Testis (tissue), 3 donors: Measurements from ENCODE around the gene RNF31. TPM values are rescaled to one million over a fixed set of nuclear protein-coding genes. Genes with fewer than 3 reads are reported as not detected.
"Not testable (repeated sequence)": the region's sequence is repeated elsewhere in the genome, so short reads cannot be mapped to it uniquely, and the experiment has no call there.

ENCODE experiments used
- DNase-seq: peaks from one replicate; pipeline ENCODE4 v3.0.0-alpha.2; 2019
- H3K27ac ChIP-seq, 2 donors: fragments of 200-600 bp; sonication (generic); one replicate each; pipeline ENCODE4 v1.5.1; 2019
- H3K27me3 ChIP-seq: fragments of 200-600 bp; sonication (generic); one replicate; pipeline ENCODE4 v1.5.1; 2019
- H3K36me3 ChIP-seq: fragments of 200-600 bp; sonication (generic); one replicate; pipeline ENCODE4 v1.5.1; 2017; ENCODE audit warnings: low read depth; ENCODE audit errors: missing control alignments
- H3K4me1 ChIP-seq: fragments of 200-600 bp; sonication (generic); one replicate; pipeline ENCODE4 v1.5.1; 2019
- H3K4me3 ChIP-seq, 2 donors: fragments of 200-600 bp; sonication (generic); one replicate each; pipeline ENCODE4 v1.5.1; 2017 to 2019
- H3K9me3 ChIP-seq: fragments of 200-600 bp; sonication (generic); one replicate; pipeline ENCODE4 v1.5.1; 2017
- POLR2A ChIP-seq: fragments of 450-650 bp; IDR thresholded peaks from one replicate; pipeline ENCODE4 v1.6.1; 2017; ENCODE audit warnings: antibody characterized with exemption, mild to moderate bottlenecking, moderate library complexity
- WGBS, 2 donors: methylation state at CpG; one replicate each; pipeline ENCODE4 v1.1.5; 2018; 5-methylcytosine and 5-hydroxymethylcytosine counted together
- intact Hi-C: fragments of 100-400 bp; cut with DNase I; formaldehyde crosslinking; loops from one replicate; pipeline ENCODE4 v1.15.1; 2023; ENCODE audit warnings: low total_unique reads
- polyA plus RNA-seq: library from polyadenylated mRNA; stranded (reverse); fragments of 350-450 nt; fragmentation: Illumina TruSeq; extraction: RNeasy Lipid Tissue Mini Kit (QIAGEN cat#74804); gene quantifications from one replicate; pipeline ENCODE4 v1.2.3, GENCODE V29; 2014; ENCODE audit warnings: low read depth, low replicate concordance; ENCODE audit not compliant: insufficient read depth
- total RNA-seq, 2 donors: library from RNA; depleted of rRNA; stranded (reverse); fragments of >200 nt; gene quantifications; one replicate each; pipeline ENCODE4 v1.2.3, GENCODE V29; 2016
- TF ChIP-seq, protein P1 (sequence below), 3 experiments: fragments of 450-650 bp in 2 of 3; fragments of 200-600 bp in 1 of 3; sonication (generic) in 1 of 3; IDR thresholded peaks; one replicate each; pipeline ENCODE4 v1.5.1; 2016 to 2019; ENCODE audit warnings: antibody characterized with exemption in 3 of 3, mild to moderate bottlenecking in 2 of 3, moderate library complexity in 1 of 3

RNF31 gene
- total and polyA plus RNA-seq, 3 donors from 2014 or later = 71.0 to 96.8 (median 94.5) TPM

DNA sequence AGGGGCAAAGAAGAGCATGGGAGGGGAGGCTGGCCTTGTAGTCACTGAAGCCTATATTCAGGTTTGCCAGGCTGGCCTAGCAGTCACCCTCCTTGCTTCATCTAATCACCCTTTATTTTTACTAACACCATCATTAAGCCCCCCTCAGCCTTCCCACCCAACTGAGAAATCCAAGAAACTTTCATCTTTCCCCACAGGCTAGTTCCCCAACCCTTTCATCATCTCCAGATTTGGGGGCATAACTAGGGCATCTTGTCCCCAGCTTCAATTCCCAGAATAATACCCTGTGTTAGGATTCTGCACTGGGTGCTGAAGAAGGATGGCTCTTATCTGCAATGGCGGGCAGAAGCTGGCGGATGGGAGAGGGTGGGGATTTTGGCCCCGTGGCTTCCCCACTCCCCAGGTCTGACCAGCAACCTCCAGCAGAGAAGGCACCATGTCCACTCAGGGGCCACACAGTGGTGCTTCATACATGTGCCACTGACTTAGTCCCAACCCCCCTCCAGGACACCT, 46.3 kb upstream of the RNF31 start:
- Histone ChIP-seq H3K4me3 (no peak overlapping the region), H3K9me3 (no peaks in the 10 kb centered on the region), H3K4me1 (no peaks in the 10 kb centered on the region), H3K27ac (no peak overlapping the region), H3K36me3 (no peaks in the 10 kb centered on the region), H3K27me3 (no peaks in the 10 kb centered on the region)
- intact Hi-C loops = no loop called here
- TF ChIP-seq, protein P1, sequence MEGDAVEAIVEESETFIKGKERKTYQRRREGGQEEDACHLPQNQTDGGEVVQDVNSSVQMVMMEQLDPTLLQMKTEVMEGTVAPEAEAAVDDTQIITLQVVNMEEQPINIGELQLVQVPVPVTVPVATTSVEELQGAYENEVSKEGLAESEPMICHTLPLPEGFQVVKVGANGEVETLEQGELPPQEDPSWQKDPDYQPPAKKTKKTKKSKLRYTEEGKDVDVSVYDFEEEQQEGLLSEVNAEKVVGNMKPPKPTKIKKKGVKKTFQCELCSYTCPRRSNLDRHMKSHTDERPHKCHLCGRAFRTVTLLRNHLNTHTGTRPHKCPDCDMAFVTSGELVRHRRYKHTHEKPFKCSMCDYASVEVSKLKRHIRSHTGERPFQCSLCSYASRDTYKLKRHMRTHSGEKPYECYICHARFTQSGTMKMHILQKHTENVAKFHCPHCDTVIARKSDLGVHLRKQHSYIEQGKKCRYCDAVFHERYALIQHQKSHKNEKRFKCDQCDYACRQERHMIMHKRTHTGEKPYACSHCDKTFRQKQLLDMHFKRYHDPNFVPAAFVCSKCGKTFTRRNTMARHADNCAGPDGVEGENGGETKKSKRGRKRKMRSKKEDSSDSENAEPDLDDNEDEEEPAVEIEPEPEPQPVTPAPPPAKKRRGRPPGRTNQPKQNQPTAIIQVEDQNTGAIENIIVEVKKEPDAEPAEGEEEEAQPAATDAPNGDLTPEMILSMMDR (IDR thresholded peaks at IDR 0.05) = no peak
- no peak for TF ChIP-seq POLR2A
- DNase-seq = no peak
- WGBS, 2 donors = 94 to 100% methylated on average over 3 of the region's 3 CpGs

GRCh38 chr14:24102357-24103048, 44.8 kb upstream of the RNF31 start:
- intact Hi-C loops = no loop called here
- H3K27me3 ChIP-seq = no peaks in the 10 kb centered on the region
- no peaks in the 10 kb centered on the region for H3K36me3 ChIP-seq
- DNase-seq = no peak
- H3K9me3 ChIP-seq = no peaks in the 10 kb centered on the region
- TF ChIP-seq, protein P1 (IDR thresholded peaks at IDR 0.05) = no peak
- TF ChIP-seq POLR2A = no peak
- no peak overlapping the region for H3K4me3 ChIP-seq
- H3K4me1 ChIP-seq = no peaks in the 10 kb centered on the region
- no peak overlapping the region for H3K27ac ChIP-seq
- WGBS, 2 donors = 79 to 94% methylated on average over 7 of the region's 7 CpGs

GRCh38 chr14:24103451-24103850, 43.8 kb upstream of the RNF31 start:
- intact Hi-C loops = no loop called here
- no peaks in the 10 kb centered on the region for H3K4me1 ChIP-seq
- no peak overlapping the region for H3K27ac ChIP-seq
- no peaks in the 10 kb centered on the region for H3K27me3 ChIP-seq
- TF ChIP-seq, protein P1 (IDR thresholded peaks at IDR 0.05) = no peak
- no peak for TF ChIP-seq POLR2A
- H3K9me3 ChIP-seq = no peaks in the 10 kb centered on the region
- no peak overlapping the region for H3K4me3 ChIP-seq
- no peaks in the 10 kb centered on the region for H3K36me3 ChIP-seq
- no peak for DNase-seq
- 94 to 97% methylated on average over 7 to 13 of the region's 13 CpGs for WGBS, 2 donors

DNA sequence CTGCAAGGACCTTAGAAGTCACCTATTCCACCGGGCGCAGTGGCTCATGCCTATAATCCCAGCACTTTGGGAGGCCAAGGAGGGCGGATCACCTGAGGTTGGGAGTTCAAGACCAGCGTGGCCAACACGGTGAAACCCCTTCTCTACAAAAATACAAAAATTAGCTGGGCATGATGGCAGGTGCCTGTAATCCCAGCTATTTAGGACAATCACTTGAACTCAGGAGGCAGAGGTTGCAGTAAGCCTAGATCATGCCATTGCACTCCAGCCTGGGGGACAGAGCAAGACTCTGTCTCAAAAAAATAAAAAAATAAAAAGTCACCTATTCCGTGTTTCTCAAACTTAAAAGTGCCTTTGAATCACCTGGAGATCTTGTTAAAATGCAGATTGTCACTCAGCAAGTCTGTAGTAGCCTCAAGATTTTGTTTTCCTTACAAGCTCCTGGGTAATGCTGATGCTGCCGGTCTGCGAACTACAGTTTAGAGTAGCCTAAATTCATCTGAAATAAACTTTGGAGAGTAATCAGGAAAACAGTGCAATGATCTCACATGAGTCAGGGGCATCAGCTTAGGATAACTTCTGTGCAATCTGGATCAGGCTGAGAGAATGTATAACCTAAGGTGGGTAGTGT, 41.6 kb upstream of the RNF31 start:
- H3K4me1 ChIP-seq, intact Hi-C loops, H3K27me3 ChIP-seq, H3K36me3 ChIP-seq, DNase-seq, H3K4me3 ChIP-seq, H3K9me3 ChIP-seq, H3K27ac ChIP-seq: not testable (repeated sequence)
- 94 to 96% methylated on average over 8 of the region's 8 CpGs for WGBS, 2 donors

GRCh38 chr14:24106672-24107271, 40.5 kb upstream of the RNF31 start:
- no peak overlapping the region for H3K27ac ChIP-seq
- no peaks in the 10 kb centered on the region for H3K9me3 ChIP-seq
- no peaks in the 10 kb centered on the region for H3K4me1 ChIP-seq
- no peak for TF ChIP-seq POLR2A
- TF ChIP-seq, protein P1 (IDR thresholded peaks at IDR 0.05) = no peak
- no peaks in the 10 kb centered on the region for H3K27me3 ChIP-seq
- DNase-seq = no peak
- no peak overlapping the region for H3K4me3 ChIP-seq
- intact Hi-C loops = no loop called here
- 89 to 94% methylated on average over 4 of the region's 4 CpGs for WGBS, 2 donors
- no peaks in the 10 kb centered on the region for H3K36me3 ChIP-seq
